Measurements from ENCODE around the gene MAP4. TPM values are rescaled to one million over a fixed set of nuclear protein-coding genes. Genes with fewer than 3 reads are reported as not detected.

MAP4 gene
- total and polyA plus RNA-seq, 2 of the 13 experiments (the other 11 are each of a cell fraction or from before 2014, with no cell fraction given): 33.1 to 38.7 TPM

GRCh38 chr3:48039487-48040190 is 23.4 kb upstream of the MAP4 start (continued):
- peak in 1 of 2 experiments; percentile 67; a peak in 3 of 4 replicates for TF ChIP-seq POLR2A (IDR thresholded peaks at IDR 0.05; ENCODE audit: insufficient read depth in 1 of 2, low read depth in 2 of 2, low read length in 2 of 2)
- peak; percentile 40; the same call in 1 of the 2 replicates for TF ChIP-seq FOXA3 (CRISPR knock-in tag; IDR thresholded peaks at IDR 0.05)
- TF ChIP-seq HNRNPK (IDR thresholded peaks at IDR 0.05; ENCODE audit: low read depth, low read length, poor library complexity, severe bottlenecking): no peak
- peak; percentile 66; the same call in 1 of the 2 replicates for TF ChIP-seq HNF4G (IDR thresholded peaks at IDR 0.05; ENCODE audit: borderline replicate concordance, low read depth, low read length)
- TF ChIP-seq HNF4G (CRISPR knock-in tag; IDR thresholded peaks at IDR 0.05; ENCODE audit: borderline replicate concordance, low read depth): no peak
- TF ChIP-seq NFYB (CRISPR knock-in tag; IDR thresholded peaks at IDR 0.05): peak; percentile 9; the same call in 1 of the 2 replicates
- TF ChIP-seq BCLAF1 (IDR thresholded peaks at IDR 0.05): no peak
- no peak for TF ChIP-seq SOX13 (IDR thresholded peaks at IDR 0.05)
- peak in 1 of 2 experiments; percentile 78; a peak in 2 of 4 replicates for TF ChIP-seq SOX13 (CRISPR knock-in tag; conservative IDR thresholded peaks at IDR 0.05 in 1 of 2, IDR thresholded peaks at IDR 0.05 in 1 of 2)
- TF ChIP-seq ZBTB2 (CRISPR knock-in tag; IDR thresholded peaks at IDR 0.05; ENCODE audit: low read depth): no peak
- TF ChIP-seq ZNF597 (CRISPR knock-in tag; IDR thresholded peaks at IDR 0.05): no peak
- no peak for TF ChIP-seq NFRKB (IDR thresholded peaks at IDR 0.05)
- no peak for TF ChIP-seq DNMT3B (CRISPR knock-in tag; conservative IDR thresholded peaks at IDR 0.05)
- TF ChIP-seq JUND (CRISPR knock-in tag; IDR thresholded peaks at IDR 0.05): peak; percentile 63; the same call in 1 of the 2 replicates
- TF ChIP-seq ZBTB1 (CRISPR knock-in tag; IDR thresholded peaks at IDR 0.05; ENCODE audit: borderline replicate concordance): no peak
- no peak for TF ChIP-seq ZSCAN9 (CRISPR knock-in tag; IDR thresholded peaks at IDR 0.05; ENCODE audit: borderline replicate concordance)
- TF ChIP-seq BHLHE40 (IDR thresholded peaks at IDR 0.05; ENCODE audit: low read length): no peak
- TF ChIP-seq MED1 (CRISPR knock-in tag; IDR thresholded peaks at IDR 0.05): peak; percentile 26; the same call in 1 of the 2 replicates
- TF ChIP-seq ATF2 (CRISPR knock-in tag; IDR thresholded peaks at IDR 0.05): peak; percentile 89
- 0 out of 2 replicates have a peak, but pooled peaks have one; percentile 22 for TF ChIP-seq PHF21A (CRISPR knock-in tag; IDR thresholded peaks at IDR 0.05)
- TF ChIP-seq ATF3 (CRISPR knock-in tag; IDR thresholded peaks at IDR 0.05): peak; percentile 83
- no peak for TF ChIP-seq YEATS2 (CRISPR knock-in tag; IDR thresholded peaks at IDR 0.05; ENCODE audit: borderline replicate concordance)
- TF ChIP-seq ZBTB7A (CRISPR knock-in tag; IDR thresholded peaks at IDR 0.05): no peak
- 0 out of 2 replicates have a peak, but pooled peaks have one; percentile 38 for TF ChIP-seq MEIS1 (CRISPR knock-in tag; IDR thresholded peaks at IDR 0.05; ENCODE audit: borderline replicate concordance)
